SH-SY5Y (cell line): ENCODE measurements around the gene POLE2.

Experiments used
- GATA2 ChIP-seq: IDR thresholded peaks from 2 replicates; pipeline ENCODE4 v1.6.1; 2011; ENCODE audit warnings: mild to moderate bottlenecking, low read depth, low read length
- GATA3 ChIP-seq: IDR thresholded peaks from 2 replicates; pipeline ENCODE4 v1.6.1; 2011; ENCODE audit warnings: low read depth, mild to moderate bottlenecking, low read length, moderate library complexity

Gene POLE2

GRCh38 chr14:49623941-49624839 lies 63.8 kb downstream of the POLE2 start:
- no peak for TF ChIP-seq GATA3
- no peak for TF ChIP-seq GATA2

DNA sequence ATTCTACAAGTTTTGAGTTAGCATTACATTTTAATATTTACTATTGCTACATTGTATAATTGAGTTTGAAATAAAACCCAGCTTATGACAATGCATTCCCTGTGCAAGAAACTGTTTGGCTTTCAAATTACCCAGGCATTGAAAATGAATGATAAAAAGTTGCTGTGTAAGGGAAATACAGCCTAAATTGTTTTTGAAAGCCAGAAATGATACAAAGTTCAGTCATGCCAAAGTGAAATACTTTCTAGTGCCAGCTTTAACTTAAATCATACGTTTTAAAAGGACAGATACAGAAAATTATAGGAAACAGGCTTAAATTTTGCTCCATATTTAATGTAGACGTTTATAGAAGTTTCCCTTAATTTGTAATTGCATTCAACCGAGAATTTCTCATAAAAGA lies 64.6 kb downstream of the POLE2 start:
- TF ChIP-seq GATA2, result no peak
- TF ChIP-seq GATA3, result no peak

DNA sequence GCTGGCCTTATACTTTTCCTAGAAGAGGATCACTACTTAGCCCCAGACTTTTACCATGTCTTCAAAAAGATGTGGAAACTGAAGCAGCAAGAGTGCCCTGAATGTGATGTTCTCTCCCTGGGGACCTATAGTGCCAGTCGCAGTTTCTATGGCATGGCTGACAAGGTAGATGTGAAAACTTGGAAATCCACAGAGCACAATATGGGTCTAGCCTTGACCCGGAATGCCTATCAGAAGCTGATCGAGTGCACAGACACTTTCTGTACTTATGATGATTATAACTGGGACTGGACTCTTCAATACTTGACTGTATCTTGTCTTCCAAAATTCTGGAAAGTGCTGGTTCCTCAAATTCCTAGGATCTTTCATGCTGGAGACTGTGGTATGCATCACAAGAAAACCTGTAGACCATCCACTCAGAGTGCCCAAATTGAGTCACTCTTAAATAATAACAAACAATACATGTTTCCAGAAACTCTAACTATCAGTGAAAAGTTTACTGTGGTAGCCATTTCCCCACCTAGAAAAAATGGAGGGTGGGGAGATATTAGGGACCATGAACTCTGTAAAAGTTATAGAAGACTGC lies 65.9 kb downstream of the POLE2 start:
- no peak for TF ChIP-seq GATA3
- TF ChIP-seq GATA2, result no peak

GRCh38 chr14:49621114-49621881 lies 66.7 kb downstream of the POLE2 start:
- no peak for TF ChIP-seq GATA2
- no peak for TF ChIP-seq GATA3

DNA sequence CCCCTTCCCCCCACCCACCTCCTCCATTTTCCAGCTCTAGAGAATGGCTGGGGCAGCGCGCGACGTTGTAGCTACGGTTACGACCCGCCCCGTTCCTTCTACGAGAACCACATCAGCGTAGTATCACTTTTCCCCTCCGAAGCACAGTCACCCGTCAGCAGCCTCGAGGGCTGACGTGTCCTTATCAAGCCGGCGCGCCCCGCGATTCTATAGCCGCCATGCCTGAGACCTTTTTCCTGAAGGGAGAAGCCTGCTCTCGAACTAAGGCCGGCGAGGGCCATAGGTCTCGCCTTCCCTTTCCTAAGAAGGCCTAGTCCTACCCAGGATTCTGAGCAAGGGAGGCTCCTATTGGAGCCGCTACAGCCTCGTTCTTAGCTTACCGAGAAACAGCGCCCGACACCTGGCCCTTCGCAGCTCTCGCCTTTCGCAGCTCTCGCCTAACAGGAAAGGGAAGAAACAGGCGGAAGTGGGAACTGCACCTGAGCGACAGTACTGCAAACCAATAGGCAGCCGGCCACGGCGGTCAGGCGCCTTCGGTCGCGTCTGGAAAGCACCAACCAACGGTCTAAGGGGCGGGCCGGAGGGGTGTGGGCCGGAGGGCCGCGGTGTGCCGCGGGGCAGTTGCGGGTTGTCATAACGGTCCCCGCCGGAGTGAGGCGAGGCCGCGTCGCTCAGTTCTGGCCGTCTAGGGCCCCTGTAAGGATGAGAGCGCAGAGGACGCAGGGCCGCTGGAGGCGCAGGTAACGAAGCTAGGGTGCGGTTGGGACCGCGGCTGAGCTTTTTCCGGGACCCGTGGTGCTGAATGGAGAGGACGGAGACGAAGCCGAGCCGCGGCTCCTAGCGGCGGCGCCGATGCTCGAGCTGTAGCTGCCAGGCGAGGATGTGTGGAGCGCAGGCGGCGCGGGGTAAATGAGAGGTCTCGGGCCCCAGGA lies 67.6 kb downstream of the POLE2 start, which contains the start of the genes MGAT2 and RPL36AL:
MGAT2 (plus strand) TSS at position 618 of the 932 bp plus-strand sequence. CDS start 470 bp downstream, outside the sequence.
RPL36AL (minus strand) TSS at position 445 of the 932 bp plus-strand sequence. CDS start 1,522 bp downstream, outside the sequence.
- TF ChIP-seq GATA2 (no peak), GATA3 (no peak)

DNA sequence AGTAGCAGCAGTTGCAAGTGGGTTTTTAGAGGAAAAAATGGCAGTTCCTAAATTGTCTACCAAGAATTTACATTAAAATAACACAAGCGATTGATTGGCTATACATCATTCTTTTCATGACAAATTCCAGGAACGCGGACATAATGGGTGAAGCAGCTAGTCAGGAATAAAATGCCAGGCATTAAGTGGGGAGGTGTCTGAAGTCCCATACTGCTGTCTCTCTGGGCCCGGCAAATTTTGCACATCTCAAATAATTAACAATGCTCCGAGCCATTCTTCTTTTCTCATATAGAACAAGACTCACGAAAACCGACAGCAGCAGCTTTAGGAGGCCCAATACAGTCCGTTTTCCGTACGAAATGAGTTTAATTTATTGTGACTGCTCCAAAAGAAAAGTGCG lies 68.3 kb downstream of the POLE2 start:
- TF ChIP-seq GATA2 (no peak), GATA3 (no peak)

GRCh38 chr14:49617852-49618519 lies 70.0 kb downstream of the POLE2 start:
- TF ChIP-seq GATA2, result no peak

DNA sequence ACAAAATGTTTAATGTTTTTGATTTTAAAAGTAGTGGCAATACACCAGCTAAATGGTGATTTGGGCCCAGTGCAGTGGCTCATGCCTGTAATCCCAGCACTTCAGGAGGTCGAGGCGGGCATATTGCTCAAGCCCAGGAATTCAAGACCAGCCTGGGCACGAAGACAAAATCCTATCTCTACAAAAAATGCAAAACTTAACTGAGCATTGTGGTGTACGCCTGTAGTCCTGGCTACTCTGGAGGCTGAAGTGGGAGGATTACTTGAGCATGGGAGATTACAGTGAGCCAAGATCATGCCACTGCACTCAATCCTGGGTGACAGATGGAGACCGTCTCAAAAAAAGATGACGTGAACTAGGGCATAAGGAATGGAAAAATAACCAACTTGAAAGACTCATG lies 72.2 kb downstream of the POLE2 start:
- TF ChIP-seq GATA3, result no peak
- no peak for TF ChIP-seq GATA2

DNA sequence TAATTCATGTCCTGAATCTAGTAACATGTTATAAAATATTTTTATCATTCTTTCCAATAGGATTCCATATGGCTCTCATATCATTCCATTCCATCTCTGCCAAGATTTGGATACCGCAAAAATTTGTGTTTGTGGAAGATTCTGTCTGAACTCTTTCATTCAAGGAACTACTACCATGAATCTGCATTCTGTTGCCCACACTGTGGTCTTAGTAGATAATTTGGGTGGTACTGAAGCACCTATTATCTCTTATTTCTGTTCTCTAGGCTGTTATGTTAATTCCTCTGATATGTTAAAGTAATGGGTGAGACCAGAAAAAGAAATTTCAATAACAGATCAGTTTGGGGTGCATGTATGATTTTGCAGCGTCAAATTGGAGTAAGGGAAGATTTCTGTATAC lies 73.8 kb downstream of the POLE2 start:
- TF ChIP-seq GATA3 (no peak), GATA2 (no peak)

DNA sequence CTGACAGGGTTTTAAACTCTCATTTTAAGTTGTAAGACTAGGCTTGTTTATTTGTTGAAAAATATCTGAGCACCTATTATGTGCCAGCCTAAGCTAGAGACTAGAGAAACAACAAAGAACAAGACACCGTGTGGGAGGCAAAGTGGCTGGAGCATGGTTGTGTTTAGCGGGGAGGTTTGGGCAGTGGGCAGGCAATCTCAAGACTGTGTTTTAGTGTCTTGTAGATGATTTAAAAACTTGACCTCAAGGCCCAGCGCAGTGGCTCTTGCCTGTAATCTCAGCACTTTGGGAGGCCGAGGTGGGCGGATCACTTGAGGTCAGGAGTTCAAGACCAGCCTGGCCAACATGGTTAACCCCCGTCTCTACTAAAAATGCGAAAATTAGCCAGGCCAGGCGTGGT lies 75.3 kb downstream of the POLE2 start:
- TF ChIP-seq GATA2 (no peak), GATA3 (no peak)

DNA sequence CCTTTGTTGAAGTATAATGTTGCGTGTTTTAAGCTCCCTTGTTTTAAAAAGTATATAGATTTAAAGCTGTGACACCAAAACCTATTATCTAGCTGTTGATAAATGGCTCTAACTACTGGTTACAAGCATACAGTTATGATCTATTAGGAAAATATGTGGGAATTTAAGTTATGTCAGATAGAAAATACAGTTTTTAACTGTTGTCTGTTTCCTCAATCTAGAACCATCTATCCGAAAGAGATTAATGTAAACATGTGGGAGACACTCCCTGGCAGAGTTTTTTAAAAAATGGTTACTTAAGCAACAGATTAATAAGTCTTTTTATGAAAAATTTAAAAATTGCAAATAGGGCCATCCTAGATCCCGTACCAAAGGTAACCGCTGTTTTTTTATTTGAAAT lies 75.8 kb downstream of the POLE2 start:
- TF ChIP-seq GATA2 (no peak), GATA3 (no peak)

DNA sequence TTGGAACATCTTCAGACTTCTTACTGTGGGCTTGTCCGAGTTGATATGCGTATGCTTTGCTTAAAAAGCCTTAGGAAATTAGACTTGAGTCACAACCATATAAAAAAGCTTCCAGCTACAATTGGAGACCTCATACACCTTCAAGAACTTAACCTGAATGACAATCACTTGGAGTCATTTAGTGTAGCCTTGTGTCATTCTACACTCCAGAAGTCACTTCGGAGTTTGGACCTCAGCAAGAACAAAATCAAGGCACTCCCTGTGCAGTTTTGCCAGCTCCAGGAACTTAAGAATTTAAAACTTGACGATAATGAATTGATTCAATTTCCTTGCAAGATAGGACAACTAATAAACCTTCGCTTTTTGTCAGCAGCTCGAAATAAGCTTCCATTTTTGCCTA lies 80.4 kb downstream of the POLE2 start:
- no peak for TF ChIP-seq GATA2
- TF ChIP-seq GATA3, result no peak
